GM20431 (cell line): Measurements from ENCODE around the gene EMC9.

ENCODE experiments used
- in situ Hi-C: fragments of 300-500 bp; cut with MseI, MboI; formaldehyde crosslinking; loops from one replicate; pipeline ENCODE4 v1.15.0; 2020; ENCODE audit warnings: low sequenced_read_pairs; ENCODE audit not compliant: unreplicated experiment

Gene EMC9

DNA sequence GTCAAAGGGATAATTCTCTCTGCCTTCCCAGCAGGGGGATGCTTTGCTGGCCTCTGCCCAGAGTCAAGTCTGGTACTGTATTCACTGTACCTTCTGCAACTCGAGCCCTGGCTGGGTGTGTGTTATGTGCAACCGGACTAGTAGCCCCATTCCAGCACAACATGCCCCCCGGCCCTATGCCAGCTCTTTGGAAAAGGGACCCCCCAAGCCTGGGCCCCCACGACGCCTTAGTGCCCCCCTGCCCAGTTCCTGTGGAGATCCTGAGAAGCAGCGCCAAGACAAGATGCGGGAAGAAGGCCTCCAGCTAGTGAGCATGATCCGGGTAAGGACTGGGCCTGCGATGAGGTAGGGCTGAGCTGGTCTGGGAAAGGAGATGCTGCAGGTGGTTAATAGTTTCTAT lies 9.2 kb upstream of the EMC9 start:
- in situ Hi-C loops = no loop called here

DNA sequence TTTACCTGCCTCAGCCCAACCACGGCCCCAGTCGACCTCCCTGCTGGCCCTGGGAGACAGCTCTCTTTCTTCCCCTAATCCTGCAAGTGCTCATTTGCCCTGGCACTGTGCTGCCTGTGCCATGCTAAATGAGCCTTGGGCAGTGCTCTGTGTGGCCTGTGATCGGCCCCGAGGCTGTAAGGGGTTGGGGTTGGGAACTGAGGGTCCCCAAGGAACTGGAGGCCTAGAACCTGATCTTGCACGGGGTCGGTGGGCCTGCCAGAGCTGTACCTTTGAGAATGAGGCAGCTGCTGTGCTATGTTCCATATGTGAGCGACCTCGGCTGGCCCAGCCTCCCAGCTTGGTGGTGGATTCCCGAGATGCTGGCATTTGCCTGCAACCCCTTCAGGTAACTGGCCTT lies 8.7 kb upstream of the EMC9 start:
- in situ Hi-C loops = no loop called here

- in situ Hi-C loops = no loop called here
Observed at GRCh38 chr14:24149302-24149969, 8.0 kb upstream of the EMC9 start.

DNA sequence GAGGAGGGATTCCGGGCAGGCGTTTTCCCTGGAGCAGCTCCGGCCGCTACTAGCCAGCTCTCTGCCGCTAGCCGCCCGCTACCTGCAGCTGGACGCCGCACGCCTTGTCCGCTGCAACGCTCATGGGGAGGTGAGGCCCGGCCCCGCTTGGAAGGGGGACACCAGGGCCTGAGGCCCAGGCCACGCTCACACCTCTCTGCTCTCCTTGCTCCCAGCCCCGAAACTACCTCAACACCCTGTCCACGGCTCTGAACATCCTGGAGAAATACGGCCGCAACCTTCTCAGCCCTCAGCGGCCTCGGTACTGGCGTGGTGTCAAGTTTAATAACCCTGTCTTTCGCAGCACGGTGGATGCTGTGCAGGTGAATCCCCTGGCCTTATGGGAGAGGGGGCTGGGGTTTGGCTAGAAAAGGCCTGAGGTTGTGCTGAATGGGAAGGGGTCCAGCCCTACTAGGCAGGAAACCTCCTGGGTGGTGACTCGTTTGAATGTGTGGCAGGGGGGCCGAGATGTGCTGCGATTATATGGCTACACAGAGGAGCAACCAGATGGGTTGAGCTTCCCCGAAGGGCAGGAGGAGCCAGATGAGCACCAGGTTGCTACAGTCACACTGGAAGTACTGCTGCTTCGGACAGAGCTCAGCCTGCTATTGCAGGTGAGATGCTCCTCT lies 6.5 kb upstream of the EMC9 start:
- in situ Hi-C loops = no loop called here

DNA sequence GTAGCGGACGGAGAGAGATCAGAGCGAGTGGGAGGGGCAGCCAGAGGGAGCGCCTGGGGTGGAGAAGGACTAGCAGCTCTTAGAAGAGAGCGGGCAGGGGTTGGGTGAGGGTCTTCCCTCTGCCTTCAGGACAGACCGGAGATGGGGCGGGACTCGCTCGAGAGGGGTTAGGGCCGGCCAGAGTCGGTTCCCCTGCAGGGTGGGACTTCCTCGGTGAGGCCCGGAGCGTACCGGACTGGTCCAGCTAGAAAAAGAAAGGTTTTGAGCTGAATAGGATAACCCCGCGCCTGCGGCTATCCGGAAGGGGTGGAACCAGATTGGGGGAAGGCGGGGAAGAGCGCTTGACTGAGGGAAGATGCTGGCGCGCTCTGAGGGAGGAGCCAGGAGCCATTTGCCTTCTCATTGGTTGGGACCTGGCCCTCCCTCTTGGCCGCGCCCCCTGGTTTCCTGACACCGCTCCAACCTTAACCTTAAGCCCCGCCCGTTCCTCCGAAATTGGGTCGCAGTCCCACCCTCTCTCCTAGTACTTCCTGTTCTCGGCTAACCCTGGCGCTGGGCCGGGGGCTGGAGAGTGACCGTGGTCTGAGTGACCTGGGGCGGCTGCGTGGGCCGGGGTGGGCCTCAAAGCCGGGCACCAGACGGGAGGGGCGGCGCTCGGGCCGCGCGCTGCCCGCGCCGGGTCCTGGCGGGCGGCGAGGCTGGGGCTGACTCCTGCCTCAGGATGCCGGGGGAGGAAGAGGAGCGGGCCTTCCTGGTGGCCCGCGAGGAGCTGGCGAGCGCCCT lies 5.8 kb upstream of the EMC9 start, which contains the start of gene RNF31:
RNF31 (plus strand) TSS at position 521 of the 783 bp plus-strand sequence; CDS start at position 722, 201 bp downstream.
- in situ Hi-C loops = no loop called here

GRCh38 chr14:24146453-24146977 lies 5.1 kb upstream of the EMC9 start, which contains the start of gene PSME2:
Gene PSME2, minus strand, starts transcription at chr14:24146610. Its CDS starts 29 bp downstream, at chr14:24146581.
- in situ Hi-C loops = no loop called here

- in situ Hi-C loops = no loop called here
Observed at GRCh38 chr14:24145690-24146452, 4.5 kb upstream of the EMC9 start.

DNA sequence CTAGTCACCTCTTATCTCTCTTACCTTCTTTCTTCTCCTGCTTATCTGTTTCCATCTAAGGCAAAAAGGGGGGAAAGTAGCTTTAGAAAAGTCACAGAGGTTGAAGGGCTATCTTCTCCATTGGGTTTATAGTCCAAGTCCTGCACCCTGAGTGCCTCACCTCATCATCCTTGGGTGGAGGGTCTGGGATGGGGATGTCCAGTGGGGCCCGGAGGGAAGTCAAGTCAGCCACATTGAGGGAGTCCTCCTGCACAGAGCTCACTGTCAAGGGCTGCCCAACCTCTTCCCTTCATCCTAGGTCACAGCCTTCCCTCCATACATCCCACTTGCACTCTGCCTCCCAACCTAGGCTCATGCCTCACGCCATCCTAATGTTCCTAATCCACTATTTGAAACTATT lies 3.8 kb upstream of the EMC9 start:
- in situ Hi-C loops = no loop called here

DNA sequence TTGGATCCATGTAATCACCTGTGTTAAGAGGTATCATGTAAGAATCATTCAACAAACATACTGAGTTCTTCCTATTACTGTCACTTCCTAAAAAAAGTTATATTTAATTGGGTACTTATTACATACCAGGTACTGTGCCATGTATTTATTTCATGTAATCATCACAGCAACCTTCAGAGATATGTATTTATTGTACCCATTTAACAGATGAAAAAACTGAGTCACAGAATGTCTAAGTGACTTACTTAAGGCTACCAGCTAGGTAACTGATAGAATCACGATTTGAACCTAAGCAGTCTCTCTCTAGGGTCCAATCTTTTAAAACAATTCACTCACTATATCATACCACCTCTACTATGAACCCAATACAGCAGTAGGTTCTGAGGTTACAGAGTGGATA lies 3.1 kb upstream of the EMC9 start:
- in situ Hi-C loops = no loop called here

- in situ Hi-C loops = no loop called here
Observed at GRCh38 chr14:24143511-24143910, 2.1 kb upstream of the EMC9 start.

- in situ Hi-C loops = no loop called here
Observed at GRCh38 chr14:24139272-24139934, 2.0 kb downstream of the EMC9 start.

DNA sequence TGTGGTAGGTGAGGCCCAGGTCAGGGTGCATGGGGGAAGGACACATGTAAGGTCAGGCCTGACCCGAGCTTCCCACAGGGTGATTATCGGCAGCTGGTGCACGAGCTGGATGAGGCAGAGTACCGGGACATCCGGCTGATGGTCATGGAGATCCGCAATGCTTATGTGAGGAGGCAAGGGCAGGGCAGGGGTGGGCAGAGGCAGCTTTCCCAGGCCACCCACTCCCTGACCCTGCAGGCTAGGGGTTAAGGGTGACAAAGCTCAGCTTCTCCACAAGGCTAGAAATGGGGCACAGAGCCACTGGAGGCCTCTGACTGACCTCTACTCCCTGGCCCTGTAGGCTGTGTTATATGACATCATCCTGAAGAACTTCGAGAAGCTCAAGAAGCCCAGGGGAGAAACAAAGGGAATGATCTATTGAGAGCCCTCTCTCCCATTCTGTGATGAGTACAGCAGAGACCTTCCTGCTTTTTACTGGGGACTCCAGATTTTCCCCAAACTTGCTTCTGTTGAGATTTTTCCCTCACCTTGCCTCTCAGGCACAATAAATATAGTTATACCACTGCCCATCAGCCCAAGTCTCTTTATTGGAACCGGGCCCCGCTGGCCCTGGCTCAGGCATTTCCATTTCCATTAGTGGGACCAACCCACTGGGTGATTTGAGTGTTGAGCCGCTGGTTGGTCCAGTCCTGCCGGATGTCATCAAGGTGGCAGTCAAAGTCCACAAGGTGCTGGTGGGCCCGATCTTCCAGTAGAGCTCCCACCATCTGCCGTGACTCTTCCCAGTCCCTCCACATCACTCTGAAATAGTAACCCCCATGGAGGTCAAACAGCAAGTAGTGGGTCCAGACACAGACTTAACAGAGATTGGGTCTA lies 2.8 kb downstream of the EMC9 start:
- in situ Hi-C loops = no loop called here

DNA sequence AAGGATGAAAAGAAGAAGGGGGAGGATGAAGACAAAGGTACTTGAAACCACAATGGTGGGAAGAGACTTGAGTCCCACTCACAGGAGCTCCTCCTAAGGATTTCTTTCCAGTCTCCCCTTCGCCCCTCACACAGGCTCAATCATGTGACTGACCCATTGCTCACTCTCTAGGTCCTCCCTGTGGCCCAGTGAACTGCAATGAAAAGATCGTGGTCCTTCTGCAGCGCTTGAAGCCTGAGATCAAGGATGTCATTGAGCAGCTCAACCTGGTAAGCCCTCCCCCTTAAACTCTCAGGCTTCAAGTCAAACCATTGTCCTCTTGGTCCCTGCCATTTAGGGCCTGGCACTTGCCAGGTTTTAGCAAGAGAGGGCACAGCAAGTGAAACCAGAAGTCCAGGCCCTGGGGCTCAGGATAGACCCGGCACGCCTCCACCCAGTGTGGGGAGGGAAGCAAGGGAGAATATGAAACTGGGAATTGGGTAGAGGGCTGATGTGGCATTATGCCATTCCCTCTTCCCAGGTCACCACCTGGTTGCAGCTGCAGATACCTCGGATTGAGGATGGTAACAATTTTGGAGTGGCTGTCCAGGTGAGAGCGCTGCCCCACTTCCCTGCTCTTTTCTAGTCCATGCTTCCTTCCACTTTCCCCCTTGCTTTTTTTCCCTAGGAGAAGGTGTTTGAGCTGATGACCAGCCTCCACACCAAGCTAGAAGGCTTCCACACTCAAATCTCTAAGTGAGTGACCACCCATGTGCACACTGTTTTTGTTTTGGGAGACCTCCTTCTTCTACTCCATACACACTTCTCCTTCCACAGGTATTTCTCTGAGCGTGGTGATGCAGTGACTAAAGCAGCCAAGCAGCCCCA lies 3.6 kb downstream of the EMC9 start:
- in situ Hi-C loops = no loop called here

- in situ Hi-C loops = no loop called here
Observed at GRCh38 chr14:24136684-24137528, 4.5 kb downstream of the EMC9 start.

DNA sequence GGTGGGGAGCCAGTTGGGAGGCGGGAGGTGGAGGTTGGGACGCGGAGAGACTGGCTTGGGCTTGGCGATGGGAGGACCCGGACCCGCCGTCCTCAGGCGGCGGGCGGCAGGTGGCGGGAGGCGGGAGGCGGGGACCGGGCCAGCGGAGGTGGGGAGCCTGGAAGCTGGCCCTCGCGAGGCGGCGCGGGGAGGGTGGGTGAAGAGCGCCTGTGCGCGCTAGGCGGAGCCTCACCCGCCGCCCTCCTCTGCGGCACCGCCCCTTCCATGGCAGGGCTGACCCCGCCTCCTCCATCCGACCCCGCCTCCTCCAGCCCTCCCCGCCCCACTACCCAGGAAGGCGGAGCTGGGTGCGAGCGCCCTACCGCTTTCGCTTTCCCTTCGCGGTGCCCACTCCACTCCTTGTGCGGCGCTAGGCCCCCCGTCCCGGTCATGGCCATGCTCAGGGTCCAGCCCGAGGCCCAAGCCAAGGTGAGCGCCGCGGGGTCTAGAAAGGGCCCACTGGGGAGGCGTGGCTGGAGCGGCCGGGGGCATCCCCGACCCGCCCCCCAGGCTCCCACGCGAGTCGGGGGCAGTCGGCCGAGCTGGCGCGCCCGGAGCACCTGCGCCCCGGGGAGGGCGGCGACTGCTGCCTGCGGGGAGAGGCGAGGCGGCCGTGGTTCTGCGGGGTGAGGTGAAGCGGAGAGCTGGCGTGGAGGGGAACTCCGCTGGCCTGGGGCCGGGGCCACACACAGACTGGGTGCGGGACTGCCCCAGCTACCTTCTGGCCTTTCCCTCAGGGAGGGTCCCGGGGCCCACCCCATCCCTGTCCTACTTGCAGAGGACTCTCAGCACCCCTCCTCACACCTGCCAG lies 5.3 kb downstream of the EMC9 start, which contains the start of gene PSME1:
PSME1 (plus strand) TSS at position 361 of the 850 bp plus-strand sequence; CDS start at position 430, 69 bp downstream.
- in situ Hi-C loops = no loop called here

DNA sequence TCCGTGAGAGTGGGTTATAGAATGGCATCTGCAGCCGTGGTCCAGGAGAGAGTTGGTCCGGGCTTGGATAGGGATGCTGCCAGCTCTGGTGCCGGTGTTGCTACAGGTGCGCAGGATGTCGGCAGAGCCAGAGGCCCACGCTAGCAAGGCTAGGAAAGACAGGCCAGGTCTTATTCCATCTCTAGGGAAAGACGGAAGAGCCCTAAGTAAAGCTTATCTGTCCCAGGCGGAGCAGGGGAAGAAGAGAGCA lies 5.9 kb downstream of the EMC9 start:
- in situ Hi-C loops = no loop called here
